ENCODE data around the gene GLIS1.

- TF ChIP-seq CTCF (conservative IDR thresholded peaks at IDR 0.05; ENCODE audit: low read depth in 2 of 2) (no peak), CREB1 (CRISPR knock-in tag; IDR thresholded peaks at IDR 0.05; ENCODE audit: low read depth) (no peak), EZH2 (IDR thresholded peaks at IDR 0.05; ENCODE audit: low read depth, unreplicated experiment) (no peak), REST (IDR thresholded peaks at IDR 0.05; ENCODE audit: unreplicated experiment) (no peak), POLR2AphosphoS5 (IDR thresholded peaks at IDR 0.05; ENCODE audit: low read depth) (no peak), JUNB (IDR thresholded peaks at IDR 0.05; ENCODE audit: unreplicated experiment) (no peak)
Observed at GRCh38 chr1:53666566-53666965, 72.4 kb downstream of the GLIS1 start.

All from GM23338 (cell line).